ENCODE results near the gene MAP6. TPM values are rescaled to one million over a fixed set of nuclear protein-coding genes. Genes with fewer than 3 reads are reported as not detected.

MAP6 gene
- total RNA-seq, 1 experiment from 2014 or later: not detected

- H3K36me3 ChIP-seq (ENCODE audit: control insufficient read depth in 1 of 2, insufficient read depth in 2 of 2, low read length in 2 of 2): no peaks in the 10 kb centered on the region
- H3K9me2 ChIP-seq (ENCODE audit: insufficient read depth): no peaks in the 10 kb centered on the region
- no TSS peak for BruUV-seq (replicated peaks)
- intact Hi-C loops (cut with micrococcal nuclease): no loop called here
- H2AFZ ChIP-seq (ENCODE audit: low read depth, low read length, poor library complexity, severe bottlenecking): no peak overlapping the region
- H3K4me1 ChIP-seq (ENCODE audit: control insufficient read depth in 1 of 2, insufficient read depth in 2 of 2, low read length in 2 of 2): no peaks in the 10 kb centered on the region
- ChIA-PET POLR2A (no interaction called here), CTCF (no interaction called here), RAD21 (ENCODE audit: low non-redundant PET in 1 of 2, low total read pairs in 2 of 2, uncharacterized antibody in 2 of 2, unreplicated experiment in 2 of 2) (no interaction called here)
- H3K27ac ChIP-seq (ENCODE audit: low read depth, low read length): no peak overlapping the region
- DNase-seq (ENCODE audit: low read depth, low spot score): no peak
- H3K79me2 ChIP-seq (ENCODE audit: insufficient read depth, low read length): no peaks in the 10 kb centered on the region
- ATAC-seq: no peak
- peaks cover 6% of the 10 kb centered on the region; the same call in 1 of the 2 replicates for H3K27me3 ChIP-seq (ENCODE audit: insufficient read depth, low read length)
- H3K9ac ChIP-seq (ENCODE audit: low read length): no peak overlapping the region
- H3K4me3 ChIP-seq (replicated peaks in 1 of 2; ENCODE audit: low read depth in 1 of 2, low read length in 2 of 2): no peak overlapping the region
- H3K9me3 ChIP-seq (ENCODE audit: control insufficient read depth in 1 of 2, insufficient read depth in 1 of 2, low read depth in 1 of 2, low read length in 2 of 2): no peaks in the 10 kb centered on the region
- TF ChIP-seq CTCF (IDR thresholded peaks at IDR 0.05 in 2 of 3, conservative IDR thresholded peaks at IDR 0.05 in 1 of 3; ENCODE audit: borderline replicate concordance in 1 of 3, insufficient read depth in 1 of 3, low read depth in 2 of 3, low read length in 2 of 3) (no peak), EZH2 (IDR thresholded peaks at IDR 0.05) (no peak), TCF7L2 (IDR thresholded peaks at IDR 0.05; ENCODE audit: borderline replicate concordance, extremely low read depth, insufficient read depth, insufficient read length) (no peak), SIN3A (IDR thresholded peaks at IDR 0.05; ENCODE audit: low read depth) (no peak), EZH2phosphoT487 (IDR thresholded peaks at IDR 0.05; ENCODE audit: borderline replicate concordance) (no peak), POLR2AphosphoS5 (IDR thresholded peaks at IDR 0.05; ENCODE audit: low read depth, low read length) (no peak), CBX3 (IDR thresholded peaks at IDR 0.05; ENCODE audit: low read depth) (no peak), ELF1 (IDR thresholded peaks at IDR 0.05; ENCODE audit: borderline replicate concordance, low read depth) (no peak), SRF (IDR thresholded peaks at IDR 0.05; ENCODE audit: low read depth) (no peak), ZNF274 (IDR thresholded peaks at IDR 0.05; ENCODE audit: low read depth, low read length) (no peak), CEBPB (IDR thresholded peaks at IDR 0.05; ENCODE audit: low read depth) (no peak), ZFX (IDR thresholded peaks at IDR 0.05) (no peak), REST (IDR thresholded peaks at IDR 0.05; ENCODE audit: low read depth) (no peak), POLR2A (IDR thresholded peaks at IDR 0.05; ENCODE audit: borderline replicate concordance, extremely low read depth, insufficient read depth, insufficient read length) (no peak), ZBTB33 (IDR thresholded peaks at IDR 0.05; ENCODE audit: extremely low read depth, insufficient replicate concordance, low read length) (no peak)
- no peak overlapping the region for H3K4me2 ChIP-seq (ENCODE audit: low read length)
- H4K20me1 ChIP-seq (ENCODE audit: insufficient read depth): no peaks in the 10 kb centered on the region
Measured at GRCh38 chr11:75594211-75594610, 74.6 kb downstream of the MAP6 start.
